Activated CD4-positive, CD25-positive, alpha-beta regulatory T cell treated with anti-CD3 and anti-CD28 coated beads, Interleukin-2, amount 50 U/mL, for 72 hours (primary cell): Measurements from ENCODE around the gene PYM1.
"Not testable (repeated sequence)": the region's sequence is repeated elsewhere in the genome, so short reads cannot be mapped to it uniquely, and the experiment has no call there.

Experiments
- DNase-seq: peaks from one replicate; pipeline ENCODE4 v3.0.0; 2021

PYM1 gene

GRCh38 chr12:55908726-55909512 lies 18.8 kb downstream of the PYM1 start:
- DNase-seq = no peak

GRCh38 chr12:55906056-55906455 lies 21.6 kb downstream of the PYM1 start:
- no peak for DNase-seq

DNA sequence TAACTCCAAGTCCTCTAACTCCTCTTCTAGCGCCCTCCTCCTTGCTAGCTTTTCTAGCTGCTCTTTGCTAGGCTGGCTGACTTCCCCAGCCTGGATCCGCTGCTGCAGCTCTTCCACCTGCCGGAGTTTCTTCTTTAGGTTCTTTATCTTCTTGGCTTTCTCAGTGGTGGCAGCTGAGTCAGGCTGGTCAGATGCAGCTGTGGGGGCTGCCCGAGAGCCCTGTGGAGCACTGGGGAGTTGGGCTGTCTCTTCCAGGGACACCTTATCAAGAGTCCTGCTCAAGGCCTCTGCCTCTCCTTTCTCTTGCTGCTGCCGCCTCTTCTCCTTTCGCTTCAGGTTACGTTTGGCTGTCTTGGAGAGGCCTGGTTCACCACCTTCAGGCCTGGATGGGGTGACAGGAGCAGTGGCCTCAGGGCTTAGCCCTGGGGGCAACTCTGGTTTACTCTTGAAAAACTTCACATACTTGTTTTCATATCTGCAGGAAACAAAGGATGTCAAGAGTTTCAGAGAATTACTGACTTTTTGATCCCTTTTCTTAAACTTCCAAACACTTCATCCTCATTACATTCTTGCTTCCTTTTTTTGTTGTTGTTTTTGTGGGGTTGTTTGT lies 25.7 kb downstream of the PYM1 start:
- no peak for DNase-seq

DNA sequence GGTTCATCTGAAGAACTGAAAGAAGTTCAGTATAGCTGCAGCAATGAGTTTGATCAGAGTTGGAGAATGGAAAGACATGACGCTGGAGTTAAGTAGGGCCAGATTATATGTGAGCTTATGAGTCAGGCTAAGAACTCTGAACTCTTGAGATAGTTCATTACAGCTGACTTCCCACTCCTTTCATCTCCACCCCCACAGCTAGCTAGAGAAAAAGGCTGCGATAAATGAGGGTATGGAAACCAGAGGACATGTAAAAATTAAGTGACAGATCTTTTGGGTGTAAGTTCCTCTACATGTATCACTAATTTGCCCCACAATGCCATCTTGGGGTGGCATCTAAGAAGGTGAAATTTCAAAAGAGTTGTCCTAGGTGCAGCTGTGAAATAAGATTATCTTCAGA lies 28.6 kb downstream of the PYM1 start:
- peak; percentile 3 for DNase-seq

DNA sequence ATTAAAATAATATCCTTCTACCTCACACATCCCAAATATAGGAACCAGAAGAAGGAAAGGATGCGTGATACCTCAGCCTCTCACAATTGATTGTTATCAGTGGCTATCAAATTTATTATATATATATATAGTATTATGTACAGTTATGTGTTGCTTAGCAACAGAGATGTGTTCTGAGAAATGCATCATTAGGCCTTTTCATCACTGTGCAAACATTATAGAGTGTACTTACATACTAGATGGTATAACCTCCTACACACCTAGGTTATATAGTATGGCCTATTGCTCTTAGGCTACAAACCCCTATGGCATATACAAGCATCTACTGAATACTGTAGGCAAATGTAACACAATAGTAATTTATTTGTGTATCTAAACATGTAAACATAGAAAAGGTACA lies 34.0 kb downstream of the PYM1 start:
- no peak for DNase-seq

- DNase-seq = no peak
Measured at GRCh38 chr12:55891310-55891709, 36.4 kb downstream of the PYM1 start.

DNA sequence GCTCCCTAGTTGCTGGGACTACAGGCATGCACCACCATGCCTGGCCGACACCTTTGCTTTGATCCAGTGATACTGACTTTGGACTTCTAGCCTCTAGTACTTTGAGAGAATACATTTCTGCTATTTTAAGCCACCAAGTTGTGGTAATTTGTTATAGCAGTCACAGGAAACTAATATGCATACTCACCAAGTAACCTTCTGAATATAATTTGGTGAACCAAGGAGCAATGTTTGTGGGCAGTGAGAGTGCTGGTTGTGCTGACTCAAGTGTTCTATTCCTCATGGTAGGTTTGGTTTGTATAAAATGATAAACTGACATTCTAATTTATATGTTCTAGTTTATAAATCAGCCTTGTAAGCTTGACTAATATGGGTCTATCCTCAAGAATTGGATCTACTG lies 42.6 kb downstream of the PYM1 start:
- DNase-seq = no peak

GRCh38 chr12:55877824-55878223 lies 49.9 kb downstream of the PYM1 start:
- DNase-seq = no peak

- no peak for DNase-seq
Measured at GRCh38 chr12:55875704-55876467, 51.8 kb downstream of the PYM1 start.

GRCh38 chr12:55874443-55874842 lies 53.3 kb downstream of the PYM1 start:
- DNase-seq = no peak

GRCh38 chr12:55866454-55867004 lies 61.2 kb downstream of the PYM1 start:
- not testable (repeated sequence) for DNase-seq

DNA sequence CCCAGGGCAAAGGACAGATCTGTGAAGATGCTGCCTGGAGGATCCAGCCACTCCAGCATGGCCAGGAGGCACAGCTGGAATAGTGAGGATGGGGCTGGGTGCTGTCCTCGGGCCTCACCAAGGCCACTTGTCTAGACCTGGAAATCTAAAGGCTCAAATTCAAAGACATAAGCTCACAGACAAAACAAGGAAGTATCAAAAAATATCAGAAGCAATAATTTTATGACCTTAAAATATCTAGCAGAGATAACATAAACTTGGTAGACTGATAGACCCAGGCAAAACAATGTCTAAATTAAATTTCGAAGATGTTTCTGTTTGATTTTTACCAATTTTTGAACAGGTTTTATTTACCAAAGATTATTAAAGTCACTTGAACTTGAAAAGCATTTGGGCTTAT lies 62.4 kb downstream of the PYM1 start:
- no peak for DNase-seq

DNA sequence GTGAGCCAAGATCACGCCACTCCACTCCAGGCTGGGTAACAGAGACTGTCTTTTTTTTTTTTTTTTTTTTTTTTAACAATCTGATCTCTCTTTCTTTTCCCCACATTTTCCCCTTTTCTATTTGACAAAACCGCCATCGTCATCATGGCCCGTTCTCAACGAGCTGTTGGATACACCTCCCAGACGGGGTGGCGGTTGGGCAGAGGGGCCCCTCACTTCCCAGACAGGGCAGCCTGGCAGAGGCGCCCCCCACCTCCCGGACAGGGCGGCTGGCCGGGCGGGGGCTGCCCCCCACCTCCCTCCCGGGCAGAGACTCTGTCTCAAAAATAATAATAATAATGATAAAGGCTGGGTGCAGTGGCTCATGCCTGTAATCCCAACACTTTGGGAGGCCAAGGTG lies 64.8 kb downstream of the PYM1 start:
- DNase-seq = not testable (repeated sequence)

GRCh38 chr12:55862286-55862685 lies 65.4 kb downstream of the PYM1 start:
- DNase-seq = no peak

GRCh38 chr12:55861871-55862270 lies 65.8 kb downstream of the PYM1 start:
- no peak for DNase-seq

GRCh38 chr12:55861396-55861795 lies 66.3 kb downstream of the PYM1 start:
- DNase-seq = no peak

- no peak for DNase-seq
Measured at GRCh38 chr12:55852740-55853139, 75.0 kb downstream of the PYM1 start.
